ENCODE measurements around the gene LETM1.
"Not testable (repeated sequence)": the region's sequence is repeated elsewhere in the genome, so short reads cannot be mapped to it uniquely, and the experiment has no call there.

The LETM1 gene

GRCh38 chr4:1851575-1852410, 4.2 kb downstream of the LETM1 start:
- peaks cover 70% of the 10 kb centered on the region for H3K79me2 ChIP-seq (ENCODE audit: control insufficient read depth, insufficient read depth, low read length, unreplicated experiment)
- H2AFZ ChIP-seq (ENCODE audit: low read length, unreplicated experiment): no peak overlapping the region
- H3K36me3 ChIP-seq (ENCODE audit: insufficient read depth, low read length): no peaks in the 10 kb centered on the region
- H3K4me1 ChIP-seq (ENCODE audit: control insufficient read depth, insufficient read depth, low read length, unreplicated experiment): peaks cover 24% of the 10 kb centered on the region
- no peak overlapping the region for H3K27ac ChIP-seq (ENCODE audit: low read depth, low read length)
- no peaks in the 10 kb centered on the region for H3K27me3 ChIP-seq (ENCODE audit: insufficient read depth, low read length)
- no peak overlapping the region for H3K4me3 ChIP-seq (ENCODE audit: low read depth, low read length)

- peaks cover 24% of the 10 kb centered on the region for H3K4me1 ChIP-seq (ENCODE audit: control insufficient read depth, insufficient read depth, low read length, unreplicated experiment)
- no peak overlapping the region for H3K4me3 ChIP-seq (ENCODE audit: low read depth, low read length)
- H3K79me2 ChIP-seq (ENCODE audit: control insufficient read depth, insufficient read depth, low read length, unreplicated experiment): peaks cover 66% of the 10 kb centered on the region
- peaks cover 5% of the 10 kb centered on the region; the same call in 1 of the 2 replicates for H3K36me3 ChIP-seq (ENCODE audit: insufficient read depth, low read length)
- H3K27ac ChIP-seq (ENCODE audit: low read depth, low read length): no peak overlapping the region
- no peak overlapping the region for H2AFZ ChIP-seq (ENCODE audit: low read length, unreplicated experiment)
- H3K27me3 ChIP-seq (ENCODE audit: insufficient read depth, low read length): no peaks in the 10 kb centered on the region
These were observed 4.8 kb downstream of the LETM1 start for GRCh38 chr4:1851160-1851559.

GRCh38 chr4:1850276-1850675, 5.7 kb downstream of the LETM1 start:
- Histone ChIP-seq H3K79me2 (ENCODE audit: control insufficient read depth, insufficient read depth, low read length, unreplicated experiment) (peaks cover 59% of the 10 kb centered on the region), H3K27ac (ENCODE audit: low read depth, low read length) (no peak overlapping the region), H3K4me1 (ENCODE audit: control insufficient read depth, insufficient read depth, low read length, unreplicated experiment) (peaks cover 24% of the 10 kb centered on the region)

GRCh38 chr4:1846580-1846979, 9.4 kb downstream of the LETM1 start:
- peaks cover 8% of the 10 kb centered on the region; the same call in 1 of the 2 replicates for H3K36me3 ChIP-seq (ENCODE audit: insufficient read depth, low read length)
- no peak overlapping the region for H3K4me3 ChIP-seq (ENCODE audit: low read depth, low read length)
- no peak overlapping the region for H3K27ac ChIP-seq (ENCODE audit: low read depth, low read length)
- H3K79me2 ChIP-seq (ENCODE audit: control insufficient read depth, insufficient read depth, low read length, unreplicated experiment): peaks cover 40% of the 10 kb centered on the region
- no peaks in the 10 kb centered on the region for H3K27me3 ChIP-seq (ENCODE audit: insufficient read depth, low read length)
- H3K4me1 ChIP-seq (ENCODE audit: control insufficient read depth, insufficient read depth, low read length, unreplicated experiment): peaks cover 29% of the 10 kb centered on the region
- no peak overlapping the region for H2AFZ ChIP-seq (ENCODE audit: low read length, unreplicated experiment)

More at GRCh38 chr4:1850276-1850675, 5.7 kb downstream of the LETM1 start:
- Histone ChIP-seq H3K27me3 (ENCODE audit: insufficient read depth, low read length) (no peaks in the 10 kb centered on the region), H2AFZ (ENCODE audit: low read length, unreplicated experiment) (no peak overlapping the region), H3K36me3 (ENCODE audit: insufficient read depth, low read length) (peaks cover 8% of the 10 kb centered on the region; the same call in 1 of the 2 replicates), H3K4me3 (ENCODE audit: low read depth, low read length) (no peak overlapping the region)

- H3K27ac ChIP-seq (ENCODE audit: low read depth, low read length): not testable (repeated sequence)
- H3K36me3 ChIP-seq (ENCODE audit: insufficient read depth, low read length): peaks cover 15% of the 10 kb centered on the region; the same call in 1 of the 2 replicates
- peaks cover 27% of the 10 kb centered on the region for H3K79me2 ChIP-seq (ENCODE audit: control insufficient read depth, insufficient read depth, low read length, unreplicated experiment)
These were observed 11.3 kb downstream of the LETM1 start for GRCh38 chr4:1844618-1845017.

GRCh38 chr4:1843852-1844251, 12.1 kb downstream of the LETM1 start:
- peak overlapping the region; percentile 54; the same call in 1 of the 2 replicates for H3K27ac ChIP-seq (ENCODE audit: low read depth, low read length)
- H3K4me3 ChIP-seq (ENCODE audit: low read depth, low read length): no peak overlapping the region
- H3K79me2 ChIP-seq (ENCODE audit: control insufficient read depth, insufficient read depth, low read length, unreplicated experiment): peaks cover 28% of the 10 kb centered on the region
- H2AFZ ChIP-seq (ENCODE audit: low read length, unreplicated experiment): no peak overlapping the region
- peaks cover 22% of the 10 kb centered on the region for H3K4me1 ChIP-seq (ENCODE audit: control insufficient read depth, insufficient read depth, low read length, unreplicated experiment)
- peaks cover 15% of the 10 kb centered on the region; the same call in 1 of the 2 replicates for H3K36me3 ChIP-seq (ENCODE audit: insufficient read depth, low read length)
- no peaks in the 10 kb centered on the region for H3K27me3 ChIP-seq (ENCODE audit: insufficient read depth, low read length)

More at GRCh38 chr4:1844618-1845017, 11.3 kb downstream of the LETM1 start:
- not testable (repeated sequence) for H2AFZ ChIP-seq (ENCODE audit: low read length, unreplicated experiment); H3K4me3 ChIP-seq (ENCODE audit: low read depth, low read length); H3K27me3 ChIP-seq (ENCODE audit: insufficient read depth, low read length)
- peaks cover 22% of the 10 kb centered on the region for H3K4me1 ChIP-seq (ENCODE audit: control insufficient read depth, insufficient read depth, low read length, unreplicated experiment)

GRCh38 chr4:1842993-1843448, 12.9 kb downstream of the LETM1 start:
- Histone ChIP-seq H3K27ac (ENCODE audit: low read depth, low read length) (peak overlapping the region; percentile 54; the same call in 1 of the 2 replicates), H3K4me3 (ENCODE audit: low read depth, low read length) (no peak overlapping the region), H3K4me1 (ENCODE audit: control insufficient read depth, insufficient read depth, low read length, unreplicated experiment) (peaks cover 22% of the 10 kb centered on the region), H2AFZ (ENCODE audit: low read length, unreplicated experiment) (no peak overlapping the region), H3K79me2 (ENCODE audit: control insufficient read depth, insufficient read depth, low read length, unreplicated experiment) (peaks cover 25% of the 10 kb centered on the region), H3K36me3 (ENCODE audit: insufficient read depth, low read length) (peaks cover 17% of the 10 kb centered on the region; the same call in 1 of the 2 replicates), H3K27me3 (ENCODE audit: insufficient read depth, low read length) (no peaks in the 10 kb centered on the region)

- Histone ChIP-seq H3K79me2 (ENCODE audit: control insufficient read depth, insufficient read depth, low read length, unreplicated experiment) (peaks cover 25% of the 10 kb centered on the region), H3K27ac (ENCODE audit: low read depth, low read length) (no peak overlapping the region), H3K36me3 (ENCODE audit: insufficient read depth, low read length) (peaks cover 17% of the 10 kb centered on the region; the same call in 1 of the 2 replicates), H2AFZ (ENCODE audit: low read length, unreplicated experiment) (no peak overlapping the region), H3K4me3 (ENCODE audit: low read depth, low read length) (no peak overlapping the region), H3K27me3 (ENCODE audit: insufficient read depth, low read length) (no peaks in the 10 kb centered on the region), H3K4me1 (ENCODE audit: control insufficient read depth, insufficient read depth, low read length, unreplicated experiment) (peaks cover 22% of the 10 kb centered on the region)
These were observed 13.5 kb downstream of the LETM1 start for GRCh38 chr4:1842339-1842895.

- H3K79me2 ChIP-seq (ENCODE audit: control insufficient read depth, insufficient read depth, low read length, unreplicated experiment): peaks cover 25% of the 10 kb centered on the region
- no peaks in the 10 kb centered on the region for H3K27me3 ChIP-seq (ENCODE audit: insufficient read depth, low read length)
- no peak overlapping the region for H3K4me3 ChIP-seq (ENCODE audit: low read depth, low read length)
- no peak overlapping the region for H2AFZ ChIP-seq (ENCODE audit: low read length, unreplicated experiment)
- H3K27ac ChIP-seq (ENCODE audit: low read depth, low read length): no peak overlapping the region
- peaks cover 17% of the 10 kb centered on the region; the same call in 1 of the 2 replicates for H3K36me3 ChIP-seq (ENCODE audit: insufficient read depth, low read length)
- H3K4me1 ChIP-seq (ENCODE audit: control insufficient read depth, insufficient read depth, low read length, unreplicated experiment): peaks cover 22% of the 10 kb centered on the region
These were observed 14.1 kb downstream of the LETM1 start for GRCh38 chr4:1841887-1842210.

- Histone ChIP-seq H3K4me1 (ENCODE audit: control insufficient read depth, insufficient read depth, low read length, unreplicated experiment) (peaks cover 22% of the 10 kb centered on the region), H3K27me3 (ENCODE audit: insufficient read depth, low read length) (no peaks in the 10 kb centered on the region), H3K36me3 (ENCODE audit: insufficient read depth, low read length) (peaks cover 17% of the 10 kb centered on the region; the same call in 1 of the 2 replicates), H3K27ac (ENCODE audit: low read depth, low read length) (no peak overlapping the region), H3K4me3 (ENCODE audit: low read depth, low read length) (no peak overlapping the region), H2AFZ (ENCODE audit: low read length, unreplicated experiment) (no peak overlapping the region), H3K79me2 (ENCODE audit: control insufficient read depth, insufficient read depth, low read length, unreplicated experiment) (peaks cover 25% of the 10 kb centered on the region)
These were observed 14.6 kb downstream of the LETM1 start for GRCh38 chr4:1841201-1841886.
